OCI-M1 (cell line): ENCODE measurements around the gene KCNQ1.
"Not testable (repeated sequence)": the region's sequence is repeated elsewhere in the genome, so short reads cannot be mapped to it uniquely, and the experiment has no call there.

Experiments used
- DNase-seq: peaks from one replicate; lab custom pipeline; 2025; lab: John Stamatoyannopoulos, UW

Gene KCNQ1

GRCh38 chr11:2592559-2593392 lies 148.0 kb downstream of the KCNQ1 start:
- DNase-seq, result no peak

DNA sequence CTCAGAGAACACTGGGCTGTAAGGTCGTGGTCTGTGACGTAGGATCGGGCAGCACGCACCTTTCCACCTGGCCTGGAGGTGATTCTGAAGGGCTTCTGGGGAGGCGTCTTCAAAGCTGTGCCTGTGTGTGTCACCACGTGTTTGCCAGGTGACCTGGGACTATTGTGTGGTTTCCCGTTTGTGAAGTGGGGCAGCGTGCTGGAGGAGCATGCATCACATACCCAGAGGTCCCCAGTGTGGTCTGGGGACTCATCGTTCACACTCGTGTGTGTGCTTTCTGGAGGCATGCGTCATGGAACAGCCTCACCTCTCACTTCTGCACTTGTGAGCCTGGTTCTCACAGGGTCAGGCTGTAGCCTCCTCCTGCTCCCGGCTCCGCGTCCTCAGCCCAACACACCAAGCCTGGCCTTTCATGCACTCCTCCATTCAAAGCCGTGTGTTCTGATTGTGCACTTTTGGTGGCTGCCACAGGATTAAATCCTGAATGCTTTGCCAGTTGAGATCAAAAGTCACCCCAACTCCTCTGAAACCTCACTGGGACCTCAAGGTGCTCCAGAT lies 148.7 kb downstream of the KCNQ1 start:
- DNase-seq, result no peak

DNA sequence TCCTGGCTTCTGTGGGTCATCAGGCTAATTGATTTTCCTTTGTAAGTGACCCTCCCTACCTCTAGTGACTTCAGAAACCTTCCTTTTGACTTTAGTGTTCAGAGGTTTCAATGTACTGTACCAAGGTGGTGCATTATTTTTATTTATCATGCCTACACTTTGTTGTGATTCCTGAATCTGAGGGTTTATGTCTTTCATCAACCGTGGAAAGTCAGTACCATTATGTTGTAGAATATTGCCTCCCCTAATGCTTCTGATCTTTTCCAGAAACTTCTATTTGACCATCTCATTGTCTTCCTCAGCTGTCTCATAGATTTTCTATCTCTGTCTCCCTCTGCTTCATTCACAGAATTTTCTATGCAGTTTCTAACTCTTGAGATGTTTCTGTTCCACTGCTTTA lies 149.5 kb downstream of the KCNQ1 start:
- DNase-seq, result no peak

- no peak for DNase-seq
These were observed 150.4 kb downstream of the KCNQ1 start for GRCh38 chr11:2595204-2595603.

GRCh38 chr11:2599561-2600189 lies 154.9 kb downstream of the KCNQ1 start:
- no peak for DNase-seq

- no peak for DNase-seq
These were observed 164.5 kb downstream of the KCNQ1 start for GRCh38 chr11:2609345-2609744.

GRCh38 chr11:2612884-2613571 lies 168.2 kb downstream of the KCNQ1 start:
- DNase-seq, result no peak

- no peak for DNase-seq
These were observed 177.1 kb downstream of the KCNQ1 start for GRCh38 chr11:2621894-2622293.

DNA sequence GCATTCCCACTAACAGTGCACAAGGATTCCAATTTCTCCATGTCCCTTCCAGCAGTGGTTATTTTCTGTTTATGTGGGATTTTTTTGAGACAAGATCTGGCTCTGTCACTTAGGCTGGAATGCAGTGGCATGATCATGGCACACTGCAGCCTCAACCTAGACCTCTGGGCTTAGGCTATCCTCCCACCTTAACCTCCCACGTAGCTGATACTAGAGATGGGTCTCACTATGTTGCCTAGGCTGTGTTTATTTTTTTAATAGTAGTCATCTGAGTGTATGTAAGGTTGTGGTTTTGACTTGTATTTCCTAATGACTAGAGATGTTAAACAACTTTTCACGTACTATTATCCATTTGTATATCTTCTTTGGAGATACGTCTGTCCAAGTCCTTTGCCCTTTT lies 180.4 kb downstream of the KCNQ1 start:
- no peak for DNase-seq

GRCh38 chr11:2630679-2631078 lies 185.9 kb downstream of the KCNQ1 start:
- no peak for DNase-seq

DNA sequence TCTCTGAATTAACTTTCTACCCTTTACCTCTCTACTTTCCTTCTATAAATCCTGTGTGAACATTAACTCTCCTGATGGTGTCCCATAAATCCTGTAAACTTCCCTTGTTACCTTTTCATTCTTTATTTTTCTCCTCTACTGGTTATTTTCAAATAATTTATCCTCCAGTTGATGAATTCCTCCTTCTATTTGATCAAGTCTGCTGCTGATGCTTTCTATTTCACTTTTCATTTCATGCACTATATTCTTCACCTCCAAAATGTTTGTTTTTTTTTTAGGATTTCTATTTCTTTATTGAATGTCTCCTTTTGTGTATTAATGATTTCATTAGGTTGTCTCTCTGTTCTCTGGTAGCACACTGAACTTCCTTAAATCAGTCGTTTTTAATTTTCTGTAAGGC lies 186.4 kb downstream of the KCNQ1 start:
- no peak for DNase-seq

DNA sequence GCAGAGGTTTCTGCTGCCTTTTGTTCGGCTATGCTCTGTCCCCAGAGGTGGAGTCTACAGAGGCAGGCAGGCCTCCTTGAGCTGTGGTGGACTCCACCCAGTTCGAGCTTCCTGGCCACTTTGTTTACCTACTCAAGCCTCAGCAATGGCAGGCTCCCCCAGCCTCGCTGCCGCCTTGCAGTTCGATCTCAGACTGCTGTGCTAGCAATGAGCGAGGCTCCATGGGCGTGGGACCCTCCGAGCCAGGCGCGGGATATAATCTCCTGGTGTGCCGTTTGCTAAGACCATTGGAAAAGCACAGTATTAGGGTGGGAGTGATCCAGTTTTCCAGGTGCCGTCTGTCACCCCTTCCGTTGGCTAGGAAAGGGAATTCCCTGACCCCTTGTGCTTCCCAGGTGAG lies 195.0 kb downstream of the KCNQ1 start:
- DNase-seq, result not testable (repeated sequence)

GRCh38 chr11:2641623-2642022 lies 196.8 kb downstream of the KCNQ1 start:
- DNase-seq, result no peak

- no peak for DNase-seq
These were observed 198.9 kb downstream of the KCNQ1 start for GRCh38 chr11:2643746-2644145.

DNA sequence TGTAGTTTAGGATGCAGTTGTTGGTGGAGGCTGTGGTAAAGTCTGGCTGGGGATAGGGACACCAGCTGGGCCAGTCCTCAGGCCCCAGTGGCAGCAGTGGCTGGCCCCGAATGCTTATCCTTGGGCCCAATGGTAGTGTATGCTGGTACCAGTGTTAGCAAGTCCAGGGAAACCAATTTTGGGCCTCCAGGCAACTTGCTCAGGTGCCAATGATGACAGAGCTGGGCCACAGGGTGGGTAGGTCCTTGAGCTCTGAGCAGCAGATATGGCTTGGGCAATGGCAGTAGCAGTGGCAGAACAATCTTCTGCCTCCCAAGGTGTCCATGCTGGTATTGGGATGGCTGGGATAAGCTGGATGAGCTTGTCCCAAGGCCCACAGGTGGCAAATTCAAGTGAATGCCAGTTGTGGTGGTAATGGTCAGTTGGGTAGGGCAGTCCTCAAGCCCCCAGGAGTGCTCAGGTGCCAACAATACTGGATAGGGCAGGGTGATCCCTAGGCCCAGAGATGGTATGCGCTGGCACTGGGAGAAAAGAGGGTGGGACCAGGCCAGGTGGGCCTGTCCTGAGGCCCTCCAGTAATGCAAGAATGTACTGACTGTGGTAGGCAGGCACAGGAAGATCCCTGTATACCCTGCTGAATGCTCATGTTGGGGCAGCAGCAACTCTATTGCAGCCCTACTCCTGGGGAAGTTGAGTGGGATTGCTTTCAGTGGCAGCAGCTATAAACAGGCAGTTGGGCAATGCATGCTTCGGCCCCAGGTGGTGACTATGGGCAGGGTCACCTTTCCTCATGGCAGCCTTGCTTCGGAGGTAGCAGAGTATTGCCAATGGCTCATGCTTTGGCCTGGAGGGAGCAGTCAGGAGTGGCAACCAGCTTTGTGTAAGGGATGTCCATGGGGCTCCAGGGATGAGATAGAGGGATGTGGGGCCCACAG lies 200.3 kb downstream of the KCNQ1 start:
- DNase-seq, result no peak

- DNase-seq, result no peak
These were observed 200.9 kb downstream of the KCNQ1 start for GRCh38 chr11:2645779-2646118.

DNA sequence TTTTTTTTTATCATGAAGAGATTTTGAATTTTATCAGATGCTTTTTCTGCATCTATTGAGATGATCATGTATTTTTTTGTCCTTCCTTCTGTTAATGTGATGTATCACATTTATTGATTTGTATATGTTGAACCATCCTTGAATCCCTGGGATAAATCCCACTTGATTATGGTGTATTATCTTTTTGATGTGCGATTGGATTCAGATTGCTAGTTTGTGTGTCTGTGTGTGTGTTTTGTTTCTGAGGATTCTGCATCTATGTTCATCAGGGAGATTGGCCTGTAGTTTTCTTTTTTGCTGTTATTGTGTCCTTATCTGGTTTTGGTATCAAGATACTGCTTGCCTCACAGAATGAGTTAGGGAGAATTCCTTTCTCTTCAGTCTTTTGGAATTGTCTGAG lies 202.4 kb downstream of the KCNQ1 start:
- no peak for DNase-seq

GRCh38 chr11:2647953-2648352 lies 203.1 kb downstream of the KCNQ1 start:
- DNase-seq, result no peak

DNA sequence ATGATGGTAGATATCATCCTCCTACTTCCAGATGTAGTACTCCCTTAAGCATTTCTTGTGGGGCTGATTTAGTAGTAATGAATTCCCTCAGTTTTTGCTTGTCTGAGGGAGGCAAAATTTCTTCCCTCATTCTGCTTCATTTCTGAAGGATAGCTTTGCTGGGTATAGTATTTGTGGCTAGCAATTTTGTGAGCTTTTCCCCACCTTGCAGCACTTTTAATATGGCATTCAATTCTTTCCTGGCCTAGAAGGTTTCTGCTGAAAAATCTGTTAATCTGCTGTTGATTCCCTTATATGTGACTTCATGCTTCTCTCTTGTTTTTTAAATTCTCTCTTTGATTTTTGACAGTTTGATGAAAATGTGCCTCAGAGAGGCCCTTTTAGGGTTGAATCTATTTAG lies 204.6 kb downstream of the KCNQ1 start:
- DNase-seq, result no peak

DNA sequence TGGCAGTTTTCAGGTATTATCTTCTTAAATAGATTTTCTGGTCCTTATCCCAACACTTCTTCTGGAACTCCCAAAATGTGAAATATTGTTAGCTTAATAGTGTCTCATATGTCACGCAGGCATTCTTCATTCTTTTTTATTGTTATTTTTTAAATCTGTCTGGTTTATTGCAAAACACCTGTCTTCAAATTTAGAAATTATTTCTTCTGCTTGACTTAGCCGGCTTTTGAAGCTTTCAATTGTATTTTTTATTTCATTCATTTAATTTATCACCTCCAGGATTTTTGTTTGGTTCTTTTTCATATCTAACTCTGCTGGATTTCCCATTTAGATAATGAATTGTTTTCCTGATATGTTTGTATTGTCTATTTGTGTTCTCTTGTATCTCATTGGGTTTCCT lies 205.0 kb downstream of the KCNQ1 start:
- DNase-seq, result no peak

DNA sequence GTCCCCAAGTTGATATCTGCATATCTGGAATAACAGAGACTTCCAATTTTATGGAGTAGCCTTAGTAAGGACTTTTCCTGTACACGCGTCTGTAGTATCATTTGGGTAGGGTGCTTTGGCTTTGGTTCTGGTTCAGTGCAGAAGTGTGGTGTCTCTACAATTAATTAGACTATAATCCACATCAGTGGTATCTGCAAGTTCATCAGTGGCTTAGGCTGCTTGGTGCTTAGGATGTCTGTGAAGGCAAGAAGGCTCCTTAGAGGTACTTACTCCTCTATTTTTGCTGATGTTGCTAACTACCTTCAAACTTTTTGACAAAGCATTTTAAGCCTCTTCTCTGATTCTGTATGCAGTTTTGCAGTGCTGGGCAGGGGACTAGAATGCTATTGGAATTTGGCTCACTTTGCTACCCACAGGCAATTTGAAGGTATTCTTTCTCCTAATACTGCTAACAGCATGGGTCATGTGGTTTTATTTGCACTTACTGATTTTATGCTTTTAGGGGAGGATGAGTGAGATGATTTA lies 205.6 kb downstream of the KCNQ1 start:
- no peak for DNase-seq
